Vagina (tissue), 2 donors: ENCODE results near the gene OXA1L. TPM values are rescaled to one million over a fixed set of nuclear protein-coding genes. Genes with fewer than 3 reads are reported as not detected.
"Not testable (repeated sequence)": the region's sequence is repeated elsewhere in the genome, so short reads cannot be mapped to it uniquely, and the experiment has no call there.

Experiments used
- DNase-seq, 2 donors: peaks; one replicate each; pipeline ENCODE4 v3.0.0-alpha.2; 2017; ENCODE audit errors: extremely low spot score in 2 of 2
- H3K27ac ChIP-seq: fragments of 200-600 bp; sonication (generic); one replicate; pipeline ENCODE4 v1.5.1; 2019
- H3K27me3 ChIP-seq: fragments of 200-600 bp; sonication (generic); one replicate; pipeline ENCODE4 v1.5.1; 2019
- H3K36me3 ChIP-seq, 2 donors: fragments of 200-600 bp; sonication (generic); one replicate each; pipeline ENCODE4 v1.5.1; 2017 to 2019
- H3K4me1 ChIP-seq: fragments of 200-600 bp; sonication (generic); one replicate; pipeline ENCODE4 v1.5.1; 2019
- H3K4me3 ChIP-seq, 2 donors: fragments of 200-600 bp; sonication (generic); 1 replicate in 1 of 2; 2 replicates in 1 of 2; pipeline ENCODE4 v1.5.1; 2016 to 2019
- H3K9me3 ChIP-seq: fragments of 200-600 bp; sonication (generic); one replicate; pipeline ENCODE4 v1.5.1; 2019
- CTCF ChIP-seq, 3 experiments: fragments of 450-650 bp in 2 of 3; fragments of 200-600 bp in 1 of 3; sonication (generic) in 1 of 3; IDR thresholded peaks; one replicate each; pipeline ENCODE4 v1.5.1; 2017 to 2019; ENCODE audit warnings: antibody characterized with exemption in 3 of 3, mild to moderate bottlenecking in 2 of 3, moderate library complexity in 2 of 3
- POLR2A ChIP-seq, 2 donors: fragments of 450-650 bp; IDR thresholded peaks; one replicate each; pipeline ENCODE4 v1.6.1; 2017; ENCODE audit warnings: antibody characterized with exemption in 2 of 2, mild to moderate bottlenecking in 2 of 2, moderate library complexity in 2 of 2
- POLR2AphosphoS5 ChIP-seq, 2 donors: sonication (generic); formaldehyde crosslinking; IDR thresholded peaks; one replicate each; pipeline ENCODE4 v1.9.0; 2017; ENCODE audit warnings: antibody characterized with exemption in 2 of 2, mild to moderate bottlenecking in 2 of 2, low read depth in 1 of 2; ENCODE audit not compliant: insufficient read depth in 1 of 2
- intact Hi-C: fragments of 100-400 bp; cut with DNase I; formaldehyde crosslinking; loops from one replicate; pipeline ENCODE4 v1.15.1; 2023
- total RNA-seq: library from RNA; depleted of rRNA; stranded (reverse); fragments of >200 nt; gene quantifications from one replicate; pipeline ENCODE4 v1.2.3, GENCODE V29; 2016

The OXA1L gene
- total RNA-seq, 1 donor from 2014 or later: 90.8 TPM

- no peak for TF ChIP-seq POLR2A (IDR thresholded peaks at IDR 0.05)
- TF ChIP-seq POLR2AphosphoS5 (IDR thresholded peaks at IDR 0.05; ENCODE audit: insufficient read depth in 1 of 2, low read depth in 1 of 2): no peak
- TF ChIP-seq CTCF (IDR thresholded peaks at IDR 0.05): no peak
- DNase-seq: no peak
- no peaks in the 10 kb centered on the region for H3K36me3 ChIP-seq
- H3K9me3 ChIP-seq: no peaks in the 10 kb centered on the region
- H3K27me3 ChIP-seq: no peaks in the 10 kb centered on the region
- intact Hi-C loops: no loop called here
- H3K27ac ChIP-seq: no peak overlapping the region
- H3K4me1 ChIP-seq: no peaks in the 10 kb centered on the region
- H3K4me3 ChIP-seq: no peak overlapping the region
Observed at GRCh38 chr14:22801716-22802115, 35.2 kb downstream of the OXA1L start.

GRCh38 chr14:22802860-22803686 is 36.6 kb downstream of the OXA1L start:
- no peak overlapping the region for H3K27ac ChIP-seq
- TF ChIP-seq POLR2AphosphoS5 (IDR thresholded peaks at IDR 0.05; ENCODE audit: insufficient read depth in 1 of 2, low read depth in 1 of 2) (no peak), POLR2A (IDR thresholded peaks at IDR 0.05) (no peak), CTCF (IDR thresholded peaks at IDR 0.05) (no peak)
- intact Hi-C loops: no loop called here
- H3K9me3 ChIP-seq: no peaks in the 10 kb centered on the region
- H3K4me3 ChIP-seq: no peak overlapping the region
- H3K4me1 ChIP-seq: no peaks in the 10 kb centered on the region
- H3K36me3 ChIP-seq: no peaks in the 10 kb centered on the region
- no peak for DNase-seq
- no peaks in the 10 kb centered on the region for H3K27me3 ChIP-seq

GRCh38 chr14:22803687-22803974 is 37.1 kb downstream of the OXA1L start:
- intact Hi-C loops: no loop called here
- Histone ChIP-seq H3K9me3 (no peaks in the 10 kb centered on the region), H3K27me3 (no peaks in the 10 kb centered on the region), H3K4me3 (no peak overlapping the region), H3K4me1 (no peaks in the 10 kb centered on the region), H3K27ac (no peak overlapping the region), H3K36me3 (no peaks in the 10 kb centered on the region)
- no peak for DNase-seq
- TF ChIP-seq POLR2A (IDR thresholded peaks at IDR 0.05) (no peak), CTCF (IDR thresholded peaks at IDR 0.05) (no peak), POLR2AphosphoS5 (IDR thresholded peaks at IDR 0.05; ENCODE audit: insufficient read depth in 1 of 2, low read depth in 1 of 2) (no peak)

- H3K9me3 ChIP-seq: not testable (repeated sequence)
Observed at GRCh38 chr14:22805235-22805634, 38.7 kb downstream of the OXA1L start.

GRCh38 chr14:22807432-22808087 is 41.1 kb downstream of the OXA1L start:
- no peak for TF ChIP-seq POLR2A (IDR thresholded peaks at IDR 0.05)
- TF ChIP-seq POLR2AphosphoS5 (IDR thresholded peaks at IDR 0.05; ENCODE audit: insufficient read depth in 1 of 2, low read depth in 1 of 2): no peak
- TF ChIP-seq CTCF (IDR thresholded peaks at IDR 0.05): no peak

More at GRCh38 chr14:22805235-22805634, 38.7 kb downstream of the OXA1L start:
- DNase-seq, intact Hi-C loops, H3K36me3 ChIP-seq, H3K27me3 ChIP-seq, H3K4me3 ChIP-seq, H3K4me1 ChIP-seq, H3K27ac ChIP-seq: not testable (repeated sequence)

More at GRCh38 chr14:22807432-22808087, 41.1 kb downstream of the OXA1L start:
- Histone ChIP-seq H3K36me3 (no peaks in the 10 kb centered on the region), H3K4me3 (no peak overlapping the region), H3K9me3 (no peaks in the 10 kb centered on the region), H3K27ac (no peak overlapping the region), H3K27me3 (no peaks in the 10 kb centered on the region), H3K4me1 (no peaks in the 10 kb centered on the region)
- no peak for DNase-seq
- intact Hi-C loops: no loop called here
